ENCODE measurements around the gene PRR33. TPM values are rescaled to one million over a fixed set of nuclear protein-coding genes. Genes with fewer than 3 reads are reported as not detected.

Gene PRR33
- total RNA-seq, 1 donor from 2014 or later, result not detected

DNA sequence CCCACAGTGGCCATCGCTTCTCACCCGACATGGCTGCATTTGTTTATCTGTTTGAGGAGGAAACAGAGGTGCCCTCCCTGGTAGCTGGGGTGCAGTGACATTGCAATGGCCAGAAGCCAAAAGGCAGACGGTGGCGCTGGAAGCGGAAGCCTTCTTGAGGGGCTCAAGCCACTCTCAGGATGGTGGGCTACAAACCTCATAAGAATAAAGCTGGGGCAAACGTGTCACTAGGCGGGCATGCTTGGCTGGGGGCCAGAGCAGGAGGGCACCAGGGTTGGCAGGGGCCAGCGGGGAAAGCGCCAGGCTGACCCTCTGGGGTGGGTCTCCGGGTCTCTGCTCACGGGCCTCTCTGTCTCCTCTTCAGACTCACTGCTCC is 40.4 kb upstream of the PRR33 start:
- FAIRE-seq, result no peak

DNA sequence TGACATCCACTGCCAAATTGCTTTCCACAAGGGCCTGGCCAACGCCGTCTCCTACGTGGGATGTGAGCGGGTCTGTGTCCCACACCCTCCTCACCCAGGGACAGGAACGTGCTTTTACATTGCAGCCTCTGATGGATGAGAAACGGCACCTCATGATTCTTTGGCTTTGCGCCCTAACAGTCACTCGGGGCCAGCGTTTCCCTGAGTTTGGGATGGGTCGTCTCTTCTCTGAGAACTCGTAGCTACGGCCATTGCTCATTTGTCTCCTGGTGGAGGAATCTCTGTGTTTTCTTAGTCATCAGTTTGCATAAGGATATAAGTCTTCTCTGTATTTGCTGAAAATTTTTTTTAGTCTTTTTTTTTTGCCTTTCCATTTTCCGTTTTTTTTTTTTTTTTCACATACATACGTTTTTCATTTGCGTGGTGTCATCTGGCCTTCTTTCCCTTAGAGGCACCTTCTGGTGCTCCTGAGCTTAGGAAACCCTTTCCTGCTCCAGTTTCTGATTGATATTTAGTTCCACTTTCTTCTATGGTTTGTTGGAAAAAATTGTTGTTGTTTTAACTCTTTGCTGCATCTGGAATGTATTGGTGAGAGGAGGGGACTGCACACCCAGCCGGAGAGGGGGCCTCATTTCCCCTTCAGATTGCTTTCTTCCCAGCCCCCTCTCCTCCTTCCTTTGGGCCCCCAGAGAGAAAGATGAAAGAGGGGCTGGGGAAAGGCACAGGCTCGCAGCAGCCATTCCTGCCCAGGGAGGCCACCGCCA is 39.8 kb upstream of the PRR33 start:
- FAIRE-seq, result peak; percentile 40
- no peak overlapping the region for H3K4me3 ChIP-seq (ENCODE audit: low read depth, low read length)
- TF ChIP-seq, protein P1, sequence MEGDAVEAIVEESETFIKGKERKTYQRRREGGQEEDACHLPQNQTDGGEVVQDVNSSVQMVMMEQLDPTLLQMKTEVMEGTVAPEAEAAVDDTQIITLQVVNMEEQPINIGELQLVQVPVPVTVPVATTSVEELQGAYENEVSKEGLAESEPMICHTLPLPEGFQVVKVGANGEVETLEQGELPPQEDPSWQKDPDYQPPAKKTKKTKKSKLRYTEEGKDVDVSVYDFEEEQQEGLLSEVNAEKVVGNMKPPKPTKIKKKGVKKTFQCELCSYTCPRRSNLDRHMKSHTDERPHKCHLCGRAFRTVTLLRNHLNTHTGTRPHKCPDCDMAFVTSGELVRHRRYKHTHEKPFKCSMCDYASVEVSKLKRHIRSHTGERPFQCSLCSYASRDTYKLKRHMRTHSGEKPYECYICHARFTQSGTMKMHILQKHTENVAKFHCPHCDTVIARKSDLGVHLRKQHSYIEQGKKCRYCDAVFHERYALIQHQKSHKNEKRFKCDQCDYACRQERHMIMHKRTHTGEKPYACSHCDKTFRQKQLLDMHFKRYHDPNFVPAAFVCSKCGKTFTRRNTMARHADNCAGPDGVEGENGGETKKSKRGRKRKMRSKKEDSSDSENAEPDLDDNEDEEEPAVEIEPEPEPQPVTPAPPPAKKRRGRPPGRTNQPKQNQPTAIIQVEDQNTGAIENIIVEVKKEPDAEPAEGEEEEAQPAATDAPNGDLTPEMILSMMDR (IDR thresholded peaks at IDR 0.05; ENCODE audit: insufficient read depth, low read length, severe bottlenecking), result no peak
- H3K27me3 ChIP-seq (ENCODE audit: control insufficient read depth, insufficient read depth, low read length), result no peaks in the 10 kb centered on the region
- H3K36me3 ChIP-seq (ENCODE audit: control insufficient read depth, insufficient read depth, low read length), result no peaks in the 10 kb centered on the region
- peak; percentile 22 for DNase-seq (ENCODE audit: low read depth)

More for the DNA sequence above, 40.4 kb upstream of the PRR33 start:
- Histone ChIP-seq H3K36me3 (ENCODE audit: control insufficient read depth, insufficient read depth, low read length) (no peaks in the 10 kb centered on the region), H3K4me3 (ENCODE audit: low read depth, low read length) (no peak overlapping the region), H3K27me3 (ENCODE audit: control insufficient read depth, insufficient read depth, low read length) (no peaks in the 10 kb centered on the region)
- TF ChIP-seq, protein P1 (IDR thresholded peaks at IDR 0.05; ENCODE audit: insufficient read depth, low read length, severe bottlenecking), result no peak
- DNase-seq (ENCODE audit: low read depth), result no peak

DNA sequence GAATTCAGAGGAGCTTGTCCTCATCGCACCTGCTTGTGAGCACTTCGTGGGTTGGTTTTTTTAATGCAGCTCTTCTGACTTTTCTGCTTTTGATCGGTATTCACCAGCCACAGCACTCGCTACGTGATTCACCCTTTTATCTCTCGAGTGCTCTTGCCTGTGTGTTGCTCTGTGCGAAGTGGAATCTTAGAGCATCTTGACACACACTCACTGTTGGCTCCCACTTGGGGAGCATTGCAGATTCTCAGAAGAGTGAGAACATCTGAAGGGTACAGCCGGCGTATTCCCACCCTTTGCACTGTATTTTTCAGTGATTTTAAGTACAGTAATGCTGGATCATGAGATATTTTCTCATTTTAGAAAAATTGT is 38.8 kb upstream of the PRR33 start:
- Histone ChIP-seq H3K27me3 (ENCODE audit: control insufficient read depth, insufficient read depth, low read length) (no peaks in the 10 kb centered on the region), H3K4me3 (ENCODE audit: low read depth, low read length) (no peak overlapping the region), H3K36me3 (ENCODE audit: control insufficient read depth, insufficient read depth, low read length) (no peaks in the 10 kb centered on the region)
- TF ChIP-seq, protein P1 (IDR thresholded peaks at IDR 0.05; ENCODE audit: insufficient read depth, low read length, severe bottlenecking), result no peak
- DNase-seq (ENCODE audit: low read depth), result no peak
- FAIRE-seq, result no peak

DNA sequence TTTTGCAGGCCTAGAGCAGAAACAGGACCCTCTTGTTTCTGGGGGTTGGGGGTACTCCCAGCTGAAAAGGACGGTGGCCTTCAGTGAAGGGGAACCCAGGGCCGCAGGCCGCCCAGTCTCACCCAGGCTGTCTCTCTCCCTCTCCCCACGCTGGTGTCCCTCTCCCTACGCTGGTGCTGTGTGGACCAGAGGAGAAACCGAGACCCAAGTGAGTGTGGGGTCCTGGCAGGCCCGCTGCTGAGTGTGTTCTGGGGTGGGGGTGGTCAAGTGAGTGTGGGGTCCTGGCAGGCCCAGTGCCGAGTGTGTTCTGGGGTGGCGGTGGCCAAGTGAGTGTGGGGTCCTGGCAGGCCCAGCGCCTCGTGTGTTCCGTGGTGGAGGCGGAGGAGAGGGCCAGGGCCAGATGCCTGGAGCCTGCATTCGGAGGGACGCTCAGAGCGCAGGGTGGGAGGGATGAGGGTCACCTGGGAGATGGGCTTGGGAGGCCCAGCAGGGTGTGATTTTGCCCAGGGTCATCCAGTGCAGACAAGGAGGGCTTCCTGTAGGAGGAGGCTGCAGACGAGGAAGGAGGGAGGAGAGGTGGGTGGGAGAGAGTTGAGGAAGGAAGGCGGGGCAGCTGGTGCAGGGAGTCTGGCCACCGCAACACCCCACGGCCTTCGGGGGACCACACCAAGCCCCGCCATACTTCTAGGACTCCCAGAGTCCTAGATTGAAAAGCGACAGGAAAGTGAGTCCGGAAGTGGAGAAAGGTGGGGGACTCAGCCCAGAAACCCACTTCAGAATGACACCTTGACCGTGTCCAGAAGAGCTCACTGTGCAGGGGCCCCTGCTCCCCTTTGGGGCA is 38.1 kb upstream of the PRR33 start:
- FAIRE-seq (no peak), DNase-seq (ENCODE audit: low read depth) (no peak)
- H3K4me3 ChIP-seq (ENCODE audit: low read depth, low read length), result no peak overlapping the region
- H3K27me3 ChIP-seq (ENCODE audit: control insufficient read depth, insufficient read depth, low read length), result no peaks in the 10 kb centered on the region
- H3K36me3 ChIP-seq (ENCODE audit: control insufficient read depth, insufficient read depth, low read length), result no peaks in the 10 kb centered on the region
- TF ChIP-seq, protein P1 (IDR thresholded peaks at IDR 0.05; ENCODE audit: insufficient read depth, low read length, severe bottlenecking), result no peak

DNA sequence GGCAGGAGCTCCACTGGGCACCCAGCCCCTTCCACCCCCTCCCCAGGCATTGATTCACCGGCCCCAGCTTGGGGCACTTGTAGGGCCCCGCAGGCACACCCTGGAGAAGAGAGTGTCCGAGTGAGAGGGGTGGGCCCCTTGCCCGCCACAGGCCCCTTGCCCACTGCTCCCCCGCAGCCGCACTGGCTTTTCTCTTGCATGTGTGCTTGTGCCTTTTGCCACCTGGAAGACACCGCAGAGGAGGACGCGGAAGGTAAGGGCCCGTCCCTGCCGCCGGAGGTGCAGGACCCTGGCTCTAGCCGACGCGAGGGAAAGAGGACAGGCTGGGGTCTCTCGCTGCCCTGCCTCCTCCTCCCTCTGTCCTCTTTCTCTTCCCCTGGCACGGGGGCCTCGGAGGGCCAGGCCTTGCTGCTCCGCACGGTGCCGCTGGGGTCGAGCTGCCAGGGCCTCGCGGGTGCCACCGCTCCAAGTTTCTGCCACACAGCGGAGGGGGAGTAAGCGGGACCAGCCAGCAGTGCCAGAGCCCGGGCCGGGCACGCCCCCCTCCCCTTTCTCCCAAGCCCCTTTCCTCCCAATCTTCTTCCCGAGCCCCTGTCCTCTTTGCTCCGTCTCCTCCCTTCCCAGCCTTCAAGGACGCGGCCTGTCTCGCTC is 37.3 kb upstream of the PRR33 start:
- no peak overlapping the region for H3K4me3 ChIP-seq (ENCODE audit: low read depth, low read length)
- FAIRE-seq (no peak), DNase-seq (ENCODE audit: low read depth) (no peak)
- no peaks in the 10 kb centered on the region for H3K36me3 ChIP-seq (ENCODE audit: control insufficient read depth, insufficient read depth, low read length)
- H3K27me3 ChIP-seq (ENCODE audit: control insufficient read depth, insufficient read depth, low read length), result no peaks in the 10 kb centered on the region
- TF ChIP-seq, protein P1 (IDR thresholded peaks at IDR 0.05; ENCODE audit: insufficient read depth, low read length, severe bottlenecking), result no peak

Data from bronchial epithelial cell (primary cell).